SK-N-SH (cell line): ENCODE data around the gene RAE1.

Experiments used
- CTCF ChIP-seq: fragments of 200-600 bp; sonication (generic); IDR thresholded peaks from 2 replicates; pipeline ENCODE4 v1.6.1; 2017; ENCODE audit warnings: antibody characterized with exemption, mild to moderate bottlenecking, moderate library complexity
- RCOR1 ChIP-seq: fragments of 150-350 bp; IDR thresholded peaks from 2 replicates; pipeline ENCODE4 v1.6.1; 2017; ENCODE audit warnings: antibody characterized with exemption, low read length

GRCh38 chr20:57396984-57397692, 46.1 kb downstream of the RAE1 start:
- no peak for TF ChIP-seq RCOR1
- TF ChIP-seq CTCF = no peak
